ENCODE measurements around the gene PIMREG.

PIMREG gene

DNA sequence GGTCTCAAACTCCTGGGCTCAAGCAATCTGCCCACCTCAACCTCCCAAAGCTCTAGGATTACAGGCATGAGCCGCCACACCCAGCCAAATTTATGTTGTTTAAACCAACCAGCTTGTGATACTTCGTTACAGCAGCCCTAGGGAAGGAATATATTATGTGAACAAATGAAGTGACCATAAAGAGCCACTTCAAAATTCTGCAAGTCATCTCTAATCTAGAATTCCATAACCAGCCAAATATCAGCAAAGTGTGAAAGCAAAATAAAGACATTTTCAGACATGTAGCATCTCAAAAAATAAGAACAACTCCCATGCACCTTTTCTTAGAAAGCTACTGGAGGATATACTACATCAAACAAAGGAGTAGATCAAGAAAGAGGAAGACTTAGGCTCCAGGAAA, 45.3 kb upstream of the PIMREG start:
- H3K4me3 ChIP-seq (ENCODE audit: low read depth, low read length), result no peak overlapping the region
- H3K9me3 ChIP-seq (ENCODE audit: control insufficient read depth, insufficient read depth, low read depth, low read length), result no peaks in the 10 kb centered on the region
- no peaks in the 10 kb centered on the region for H3K36me3 ChIP-seq (ENCODE audit: control insufficient read depth in 2 of 2, insufficient read depth in 1 of 2, low read length in 2 of 2)
- ChIA-PET CTCF (interaction anchor here (0.7 kb wide), 1 partner anchor 1203 kb away, joined by 3 read pairs; no protein-coding TSS in a partner anchor), POLR2A (no interaction called here)
- no peak for TF ChIP-seq ZNF248 (tag by site-specific recombination; IDR thresholded peaks at IDR 0.05)
- peak; percentile 28 for TF ChIP-seq SETDB1 (IDR thresholded peaks at IDR 0.05; ENCODE audit: insufficient read length, low read length)
- H3K27ac ChIP-seq (ENCODE audit: extremely low read depth, low read depth, low read length), result no peak overlapping the region
- no peaks in the 10 kb centered on the region for H3K4me1 ChIP-seq (ENCODE audit: control insufficient read depth, insufficient read depth, low read length)

DNA sequence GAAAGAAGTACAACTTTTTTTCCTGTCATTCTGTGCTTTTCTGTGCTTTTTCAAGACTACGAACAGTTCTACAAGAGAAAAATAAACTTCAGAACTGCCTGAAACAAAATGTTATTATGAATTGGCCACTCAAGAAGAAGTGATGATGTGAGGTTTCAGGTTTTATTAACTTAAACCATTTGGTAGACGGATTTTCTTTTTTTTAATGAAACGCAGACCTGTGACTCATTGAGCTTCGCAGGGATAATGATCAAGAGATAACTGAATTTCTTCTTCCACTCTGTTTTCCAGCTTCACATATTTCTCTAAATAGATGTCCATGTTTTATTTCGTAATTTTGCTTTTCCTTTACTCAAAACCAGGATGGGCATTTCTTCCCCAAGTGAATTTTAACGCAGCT, 42.0 kb upstream of the PIMREG start:
- Histone ChIP-seq H3K4me3 (ENCODE audit: low read depth, low read length) (no peak overlapping the region), H3K27ac (ENCODE audit: extremely low read depth, low read depth, low read length) (no peak overlapping the region), H3K36me3 (ENCODE audit: control insufficient read depth in 2 of 2, insufficient read depth in 1 of 2, low read length in 2 of 2) (no peaks in the 10 kb centered on the region), H3K4me1 (ENCODE audit: control insufficient read depth, insufficient read depth, low read length) (no peaks in the 10 kb centered on the region), H3K9me3 (ENCODE audit: control insufficient read depth, insufficient read depth, low read depth, low read length) (no peaks in the 10 kb centered on the region)
- ChIA-PET CTCF (interaction anchor here (0.6 to 0.8 kb wide), 2 partner anchors 21 to 886 kb away, joined by 4 to 6 read pairs; no protein-coding TSS in a partner anchor), POLR2A (no interaction called here)
- no peak for TF ChIP-seq SCRT2 (tag by site-specific recombination; IDR thresholded peaks at IDR 0.05)
- TF ChIP-seq, protein P1, sequence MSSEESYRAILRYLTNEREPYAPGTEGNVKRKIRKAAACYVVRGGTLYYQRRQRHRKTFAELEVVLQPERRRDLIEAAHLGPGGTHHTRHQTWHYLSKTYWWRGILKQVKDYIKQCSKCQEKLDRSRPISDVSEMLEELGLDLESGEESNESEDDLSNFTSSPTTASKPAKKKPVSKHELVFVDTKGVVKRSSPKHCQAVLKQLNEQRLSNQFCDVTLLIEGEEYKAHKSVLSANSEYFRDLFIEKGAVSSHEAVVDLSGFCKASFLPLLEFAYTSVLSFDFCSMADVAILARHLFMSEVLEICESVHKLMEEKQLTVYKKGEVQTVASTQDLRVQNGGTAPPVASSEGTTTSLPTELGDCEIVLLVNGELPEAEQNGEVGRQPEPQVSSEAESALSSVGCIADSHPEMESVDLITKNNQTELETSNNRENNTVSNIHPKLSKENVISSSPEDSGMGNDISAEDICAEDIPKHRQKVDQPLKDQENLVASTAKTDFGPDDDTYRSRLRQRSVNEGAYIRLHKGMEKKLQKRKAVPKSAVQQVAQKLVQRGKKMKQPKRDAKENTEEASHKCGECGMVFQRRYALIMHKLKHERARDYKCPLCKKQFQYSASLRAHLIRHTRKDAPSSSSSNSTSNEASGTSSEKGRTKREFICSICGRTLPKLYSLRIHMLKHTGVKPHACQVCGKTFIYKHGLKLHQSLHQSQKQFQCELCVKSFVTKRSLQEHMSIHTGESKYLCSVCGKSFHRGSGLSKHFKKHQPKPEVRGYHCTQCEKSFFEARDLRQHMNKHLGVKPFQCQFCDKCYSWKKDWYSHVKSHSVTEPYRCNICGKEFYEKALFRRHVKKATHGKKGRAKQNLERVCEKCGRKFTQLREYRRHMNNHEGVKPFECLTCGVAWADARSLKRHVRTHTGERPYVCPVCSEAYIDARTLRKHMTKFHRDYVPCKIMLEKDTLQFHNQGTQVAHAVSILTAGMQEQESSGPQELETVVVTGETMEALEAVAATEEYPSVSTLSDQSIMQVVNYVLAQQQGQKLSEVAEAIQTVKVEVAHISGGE (tag by site-specific recombination; conservative IDR thresholded peaks at IDR 0.05; ENCODE audit: low read depth), result no peak
- no peak for TF ChIP-seq ZBTB20 (tag by site-specific recombination; IDR thresholded peaks at IDR 0.05)
- TF ChIP-seq, protein P2, sequence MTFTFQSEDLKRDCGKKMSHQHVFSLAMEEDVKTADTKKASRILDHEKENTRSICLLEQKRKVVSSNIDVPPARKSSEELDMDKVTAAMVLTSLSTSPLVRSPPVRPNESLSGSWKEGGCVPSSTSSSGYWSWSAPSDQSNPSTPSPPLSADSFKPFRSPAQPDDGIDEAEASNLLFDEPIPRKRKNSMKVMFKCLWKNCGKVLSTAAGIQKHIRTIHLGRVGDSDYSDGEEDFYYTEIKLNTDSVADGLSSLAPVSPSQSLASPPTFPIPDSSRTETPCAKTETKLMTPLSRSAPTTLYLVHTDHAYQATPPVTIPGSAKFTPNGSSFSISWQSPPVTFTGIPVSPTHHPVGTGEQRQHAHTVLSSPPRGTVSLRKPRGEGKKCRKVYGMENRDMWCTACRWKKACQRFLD (tag by site-specific recombination; IDR thresholded peaks at IDR 0.05), result no peak
- TF ChIP-seq ZBTB17 (tag by site-specific recombination; IDR thresholded peaks at IDR 0.05), result no peak
- no peak for TF ChIP-seq ZNF785 (tag by site-specific recombination; IDR thresholded peaks at IDR 0.05)
- no peak for TF ChIP-seq ZXDB (tag by site-specific recombination; IDR thresholded peaks at IDR 0.05)
- TF ChIP-seq KLF1 (tag by site-specific recombination; IDR thresholded peaks at IDR 0.05), result no peak
- TF ChIP-seq OSR2 (tag by site-specific recombination; IDR thresholded peaks at IDR 0.05), result no peak
- TF ChIP-seq ZSCAN23 (tag by site-specific recombination; IDR thresholded peaks at IDR 0.05), result no peak
- no peak for TF ChIP-seq ZNF19 (tag by site-specific recombination; IDR thresholded peaks at IDR 0.05; ENCODE audit: low read depth)
- no peak for TF ChIP-seq ZNF837 (tag by site-specific recombination; IDR thresholded peaks at IDR 0.05)
- no peak for TF ChIP-seq ZNF600 (tag by site-specific recombination; IDR thresholded peaks at IDR 0.05)
- TF ChIP-seq ZNF624 (tag by site-specific recombination; IDR thresholded peaks at IDR 0.05), result no peak
- TF ChIP-seq ZNF791 (tag by site-specific recombination; IDR thresholded peaks at IDR 0.05), result no peak
- TF ChIP-seq ZNF404 (tag by site-specific recombination; IDR thresholded peaks at IDR 0.05), result no peak
- TF ChIP-seq ZNF146 (tag by site-specific recombination; IDR thresholded peaks at IDR 0.05), result no peak
- no peak for TF ChIP-seq OVOL3 (tag by site-specific recombination; IDR thresholded peaks at IDR 0.05)

DNA sequence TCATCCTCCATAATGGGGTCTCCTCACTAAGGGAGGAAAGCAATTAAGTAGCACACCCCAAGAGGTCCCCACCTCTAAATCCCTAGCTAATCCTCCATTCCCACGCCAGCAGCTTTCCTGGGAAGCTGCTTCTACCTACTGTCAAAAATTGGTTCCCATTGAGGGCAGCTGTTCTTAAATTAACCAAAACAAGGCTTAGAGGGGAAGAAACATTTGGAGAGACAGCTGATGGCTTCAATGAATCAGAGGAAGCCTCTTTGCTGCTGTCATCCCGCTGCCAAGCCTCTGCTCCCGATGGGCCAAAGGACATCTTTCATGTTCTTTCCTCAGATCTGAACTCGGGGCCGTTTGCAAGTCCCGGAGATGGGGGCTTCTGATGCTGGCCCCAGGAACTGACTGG, 36.0 kb upstream of the PIMREG start:
- no peak overlapping the region for H3K27ac ChIP-seq (ENCODE audit: extremely low read depth, low read depth, low read length)
- POLR2A ChIA-PET, result no interaction called here
- CTCF ChIA-PET, result interaction anchor here (1.3 kb wide), 1 partner anchor 13 kb away, joined by 3 read pairs; no protein-coding TSS in a partner anchor
- no peaks in the 10 kb centered on the region for H3K9me3 ChIP-seq (ENCODE audit: control insufficient read depth, insufficient read depth, low read depth, low read length)
- no peaks in the 10 kb centered on the region for H3K4me1 ChIP-seq (ENCODE audit: control insufficient read depth, insufficient read depth, low read length)
- H3K4me3 ChIP-seq (ENCODE audit: low read depth, low read length), result no peak overlapping the region
- H3K36me3 ChIP-seq (ENCODE audit: control insufficient read depth in 2 of 2, insufficient read depth in 1 of 2, low read length in 2 of 2), result no peaks in the 10 kb centered on the region
- TF ChIP-seq ZNF2 (tag by site-specific recombination; IDR thresholded peaks at IDR 0.05) (no peak), ZNF48 (tag by site-specific recombination; IDR thresholded peaks at IDR 0.05) (no peak), KLF16 (tag by site-specific recombination; IDR thresholded peaks at IDR 0.05) (no peak), ZNF37A (tag by site-specific recombination; IDR thresholded peaks at IDR 0.05) (no peak), ZBTB20 (tag by site-specific recombination; IDR thresholded peaks at IDR 0.05) (no peak), ZNF169 (tag by site-specific recombination; IDR thresholded peaks at IDR 0.05) (no peak), ZNF211 (tag by site-specific recombination; IDR thresholded peaks at IDR 0.05; ENCODE audit: low read depth) (no peak)
- TF ChIP-seq, protein P3, sequence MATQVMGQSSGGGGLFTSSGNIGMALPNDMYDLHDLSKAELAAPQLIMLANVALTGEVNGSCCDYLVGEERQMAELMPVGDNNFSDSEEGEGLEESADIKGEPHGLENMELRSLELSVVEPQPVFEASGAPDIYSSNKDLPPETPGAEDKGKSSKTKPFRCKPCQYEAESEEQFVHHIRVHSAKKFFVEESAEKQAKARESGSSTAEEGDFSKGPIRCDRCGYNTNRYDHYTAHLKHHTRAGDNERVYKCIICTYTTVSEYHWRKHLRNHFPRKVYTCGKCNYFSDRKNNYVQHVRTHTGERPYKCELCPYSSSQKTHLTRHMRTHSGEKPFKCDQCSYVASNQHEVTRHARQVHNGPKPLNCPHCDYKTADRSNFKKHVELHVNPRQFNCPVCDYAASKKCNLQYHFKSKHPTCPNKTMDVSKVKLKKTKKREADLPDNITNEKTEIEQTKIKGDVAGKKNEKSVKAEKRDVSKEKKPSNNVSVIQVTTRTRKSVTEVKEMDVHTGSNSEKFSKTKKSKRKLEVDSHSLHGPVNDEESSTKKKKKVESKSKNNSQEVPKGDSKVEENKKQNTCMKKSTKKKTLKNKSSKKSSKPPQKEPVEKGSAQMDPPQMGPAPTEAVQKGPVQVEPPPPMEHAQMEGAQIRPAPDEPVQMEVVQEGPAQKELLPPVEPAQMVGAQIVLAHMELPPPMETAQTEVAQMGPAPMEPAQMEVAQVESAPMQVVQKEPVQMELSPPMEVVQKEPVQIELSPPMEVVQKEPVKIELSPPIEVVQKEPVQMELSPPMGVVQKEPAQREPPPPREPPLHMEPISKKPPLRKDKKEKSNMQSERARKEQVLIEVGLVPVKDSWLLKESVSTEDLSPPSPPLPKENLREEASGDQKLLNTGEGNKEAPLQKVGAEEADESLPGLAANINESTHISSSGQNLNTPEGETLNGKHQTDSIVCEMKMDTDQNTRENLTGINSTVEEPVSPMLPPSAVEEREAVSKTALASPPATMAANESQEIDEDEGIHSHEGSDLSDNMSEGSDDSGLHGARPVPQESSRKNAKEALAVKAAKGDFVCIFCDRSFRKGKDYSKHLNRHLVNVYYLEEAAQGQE (tag by site-specific recombination; IDR thresholded peaks at IDR 0.05), result no peak

All from HEK293 (cell line).